ENCODE results near the gene HECW1. TPM values are rescaled to one million over a fixed set of nuclear protein-coding genes. Genes with fewer than 3 reads are reported as not detected.

Gene HECW1
- total and polyA plus RNA-seq, 4 donors: 0.05 TPM; not detected in 3

- 83% methylated on average over 1 of the region's 1 CpG for WGBS
- no peaks in the 10 kb centered on the region for H3K9me3 ChIP-seq (ENCODE audit: control insufficient read depth in 4 of 4, low read length in 3 of 4)
- no peak for DNase-seq (ENCODE audit: low spot score)
- no peaks in the 10 kb centered on the region for H3K4me1 ChIP-seq (ENCODE audit: control insufficient read depth in 4 of 4, insufficient read depth in 4 of 4, low read length in 3 of 4)
- no peak overlapping the region for H3K27ac ChIP-seq (ENCODE audit: low read depth in 1 of 2, low read length in 2 of 2)
- no peaks in the 10 kb centered on the region for H3K36me3 ChIP-seq (ENCODE audit: control insufficient read depth in 4 of 4, insufficient read depth in 3 of 4, low read depth in 1 of 4, low read length in 3 of 4)
- H3K9ac ChIP-seq (ENCODE audit: low read depth in 1 of 2, low read length in 2 of 2): no peak overlapping the region
- peaks cover 0 to 3% (median 0%) of the 10 kb centered on the region in 4 donors for H3K27me3 ChIP-seq (ENCODE audit: control insufficient read depth in 4 of 4, insufficient read depth in 4 of 4, low read length in 3 of 4)
- no peak overlapping the region for H3K4me3 ChIP-seq (ENCODE audit: low read depth in 1 of 3, low read length in 3 of 3)
- TF ChIP-seq FOXA1 (IDR thresholded peaks at IDR 0.05) (no peak), GABPA (IDR thresholded peaks at IDR 0.05 in 1 of 2, conservative IDR thresholded peaks at IDR 0.05 in 1 of 2) (no peak), JUND (IDR thresholded peaks at IDR 0.05) (no peak), SP1 (IDR thresholded peaks at IDR 0.05) (no peak), HNF4G (IDR thresholded peaks at IDR 0.05) (no peak), HNF4A (conservative IDR thresholded peaks at IDR 0.05) (no peak), RXRA (IDR thresholded peaks at IDR 0.05) (no peak), NR2F2 (IDR thresholded peaks at IDR 0.05) (no peak), TAF1 (conservative IDR thresholded peaks at IDR 0.05) (no peak), RAD21 (IDR thresholded peaks at IDR 0.05) (no peak), ATF3 (IDR thresholded peaks at IDR 0.05) (no peak)
These were observed 38.6 kb downstream of the HECW1 start for GRCh38 chr7:43151076-43151475.

- TF ChIP-seq MAX (IDR thresholded peaks at IDR 0.05) (no peak), RAD21 (IDR thresholded peaks at IDR 0.05) (no peak), HNF4G (IDR thresholded peaks at IDR 0.05) (no peak), FOXA2 (IDR thresholded peaks at IDR 0.05) (no peak), JUND (IDR thresholded peaks at IDR 0.05) (no peak), FOXA1 (IDR thresholded peaks at IDR 0.05) (no peak), ATF3 (IDR thresholded peaks at IDR 0.05) (no peak), TAF1 (conservative IDR thresholded peaks at IDR 0.05) (no peak), YY1 (IDR thresholded peaks at IDR 0.05) (no peak), EGR1 (IDR thresholded peaks at IDR 0.05; ENCODE audit: low read depth in 2 of 2) (no peak), GABPA (IDR thresholded peaks at IDR 0.05 in 1 of 2, conservative IDR thresholded peaks at IDR 0.05 in 1 of 2) (no peak), REST (IDR thresholded peaks at IDR 0.05) (no peak), NR2F2 (IDR thresholded peaks at IDR 0.05) (no peak), HNF4A (conservative IDR thresholded peaks at IDR 0.05) (no peak), RXRA (IDR thresholded peaks at IDR 0.05) (no peak), CTCF (IDR thresholded peaks at IDR 0.05; ENCODE audit: low read depth, low read length, missing input control) (no peak), ZBTB33 (IDR thresholded peaks at IDR 0.05) (no peak), SP1 (IDR thresholded peaks at IDR 0.05) (no peak)
- Histone ChIP-seq H3K9ac (ENCODE audit: low read depth in 1 of 2, low read length in 2 of 2) (no peak overlapping the region), H3K9me3 (ENCODE audit: control insufficient read depth in 4 of 4, low read length in 3 of 4) (no peaks in the 10 kb centered on the region), H3K27ac (ENCODE audit: low read depth in 1 of 2, low read length in 2 of 2) (no peak overlapping the region), H3K27me3 (ENCODE audit: control insufficient read depth in 4 of 4, insufficient read depth in 4 of 4, low read length in 3 of 4) (peaks cover 0 to 3% (median 0%) of the 10 kb centered on the region in 4 donors), H3K4me1 (ENCODE audit: control insufficient read depth in 4 of 4, insufficient read depth in 4 of 4, low read length in 3 of 4) (no peaks in the 10 kb centered on the region), H3K4me3 (ENCODE audit: low read depth in 1 of 3, low read length in 3 of 3) (no peak overlapping the region), H3K36me3 (ENCODE audit: control insufficient read depth in 4 of 4, insufficient read depth in 3 of 4, low read depth in 1 of 4, low read length in 3 of 4) (no peaks in the 10 kb centered on the region)
- DNase-seq (ENCODE audit: low spot score): no peak
- WGBS: 54% methylated on average over 6 of the region's 6 CpGs
These were observed 40.2 kb downstream of the HECW1 start for GRCh38 chr7:43152696-43153095.
